PC-3 (cell line): ENCODE results near the gene KCNE2.

Experiments
- EZH2 ChIP-seq: fragments of 300-600 bp; sonication (generic); IDR thresholded peaks from one replicate; pipeline ENCODE4 v1.6.1; 2017; ENCODE audit warnings: antibody characterized with exemption, mild to moderate bottlenecking, low read length; ENCODE audit not compliant: unreplicated experiment
- EZH2phosphoT487 ChIP-seq: fragments of 300-600 bp; sonication (generic); IDR thresholded peaks from 2 replicates; pipeline ENCODE4 v1.6.1; 2018; ENCODE audit warnings: mild to moderate bottlenecking, antibody characterized with exemption, low read length, borderline replicate concordance
- TF ChIP-seq, protein P1 (sequence below): fragments of 300-600 bp; sonication (generic); conservative IDR thresholded peaks from 2 replicates; pipeline ENCODE4 v1.5.1; 2017; ENCODE audit warnings: antibody characterized with exemption, low read depth, mild to moderate bottlenecking, low read length

DNA sequence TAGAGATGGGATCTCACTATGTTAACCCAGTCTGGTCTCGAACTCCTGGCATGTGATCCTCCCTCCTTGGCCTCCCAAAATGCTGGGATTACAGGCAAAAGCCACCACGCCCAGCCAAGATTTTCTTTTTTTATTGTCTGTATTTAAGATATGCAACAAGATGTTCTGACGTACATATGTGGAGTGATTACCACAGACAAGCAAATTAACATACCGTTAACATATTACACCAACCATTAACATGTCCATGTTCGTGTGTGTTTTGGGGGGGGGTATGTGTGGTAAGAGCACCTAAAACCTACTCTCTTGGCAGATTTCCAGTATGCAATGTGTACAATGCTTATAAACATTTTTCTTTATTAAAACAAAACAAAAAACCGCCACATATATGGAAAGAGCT, 10.6 kb upstream of the KCNE2 start:
- TF ChIP-seq EZH2 (no peak), EZH2phosphoT487 (no peak)
- TF ChIP-seq, protein P1, sequence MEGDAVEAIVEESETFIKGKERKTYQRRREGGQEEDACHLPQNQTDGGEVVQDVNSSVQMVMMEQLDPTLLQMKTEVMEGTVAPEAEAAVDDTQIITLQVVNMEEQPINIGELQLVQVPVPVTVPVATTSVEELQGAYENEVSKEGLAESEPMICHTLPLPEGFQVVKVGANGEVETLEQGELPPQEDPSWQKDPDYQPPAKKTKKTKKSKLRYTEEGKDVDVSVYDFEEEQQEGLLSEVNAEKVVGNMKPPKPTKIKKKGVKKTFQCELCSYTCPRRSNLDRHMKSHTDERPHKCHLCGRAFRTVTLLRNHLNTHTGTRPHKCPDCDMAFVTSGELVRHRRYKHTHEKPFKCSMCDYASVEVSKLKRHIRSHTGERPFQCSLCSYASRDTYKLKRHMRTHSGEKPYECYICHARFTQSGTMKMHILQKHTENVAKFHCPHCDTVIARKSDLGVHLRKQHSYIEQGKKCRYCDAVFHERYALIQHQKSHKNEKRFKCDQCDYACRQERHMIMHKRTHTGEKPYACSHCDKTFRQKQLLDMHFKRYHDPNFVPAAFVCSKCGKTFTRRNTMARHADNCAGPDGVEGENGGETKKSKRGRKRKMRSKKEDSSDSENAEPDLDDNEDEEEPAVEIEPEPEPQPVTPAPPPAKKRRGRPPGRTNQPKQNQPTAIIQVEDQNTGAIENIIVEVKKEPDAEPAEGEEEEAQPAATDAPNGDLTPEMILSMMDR: no peak
